Measurements from ENCODE around the gene DNAJC5.
"Not testable (repeated sequence)": the region's sequence is repeated elsewhere in the genome, so short reads cannot be mapped to it uniquely, and the experiment has no call there.

Gene DNAJC5

GRCh38 chr20:63861981-63862901 lies 32.7 kb upstream of the DNAJC5 start:
- DNase-seq = no peak

DNA sequence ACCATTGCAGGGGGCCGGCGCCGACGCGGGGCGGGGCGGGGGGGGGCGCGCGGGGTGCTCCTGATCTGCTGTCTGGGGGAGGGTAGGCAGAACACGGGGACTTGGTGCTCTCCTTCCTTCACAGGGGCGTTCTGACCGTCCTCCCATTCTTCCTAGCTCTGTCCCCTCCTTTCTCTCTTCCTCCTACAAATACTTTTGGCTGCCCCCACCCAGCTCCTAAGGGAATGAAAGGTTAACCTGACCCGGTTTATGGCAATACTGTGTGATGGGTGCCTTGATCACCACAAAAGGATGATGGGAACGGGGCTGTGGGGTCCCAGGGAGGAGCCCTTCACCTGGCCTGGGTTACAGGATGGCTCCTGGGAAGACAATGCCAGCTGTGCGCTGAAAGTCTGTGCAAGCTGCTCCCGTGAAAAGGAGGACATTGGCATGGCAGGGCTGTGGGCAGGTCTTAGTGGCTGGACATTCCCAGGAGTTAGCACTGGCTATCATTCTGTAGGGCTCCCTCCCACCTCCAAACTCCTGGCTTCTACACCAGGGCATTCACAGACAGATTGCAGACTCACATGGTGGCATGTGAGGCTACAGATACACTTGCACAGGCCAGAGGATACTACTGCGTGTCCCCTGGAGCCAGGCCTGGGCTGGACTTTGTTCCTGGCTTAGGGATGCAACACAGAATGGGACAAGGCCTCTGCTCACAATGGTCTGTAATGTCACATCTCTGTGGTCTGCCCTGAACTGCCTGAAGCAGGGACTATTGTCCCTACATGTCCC lies 31.7 kb upstream of the DNAJC5 start:
- no peak for DNase-seq

GRCh38 chr20:63863798-63864544 lies 31.0 kb upstream of the DNAJC5 start:
- DNase-seq = peak; percentile 85

DNA sequence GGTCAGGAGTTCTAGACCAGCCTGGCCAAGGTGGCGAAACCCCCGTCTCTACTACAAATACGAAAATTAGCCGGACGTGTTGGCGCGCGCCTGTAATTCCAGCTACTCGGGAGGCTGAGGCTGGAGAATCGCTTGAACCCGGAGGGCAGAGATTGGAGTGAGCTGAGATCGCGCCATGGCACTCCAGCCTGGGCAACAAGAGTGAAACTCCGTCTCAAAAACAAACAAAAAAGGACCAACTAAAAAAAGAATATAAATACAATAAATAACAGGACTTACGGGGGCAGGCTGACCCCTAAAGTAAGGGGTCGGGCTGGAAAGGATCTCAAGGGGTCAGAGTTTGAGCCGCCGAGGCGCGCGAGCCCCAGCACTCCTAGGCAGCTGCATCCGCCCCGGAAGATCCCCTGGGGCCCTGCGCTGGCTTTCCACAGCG lies 30.4 kb upstream of the DNAJC5 start:
- no peak for DNase-seq

DNA sequence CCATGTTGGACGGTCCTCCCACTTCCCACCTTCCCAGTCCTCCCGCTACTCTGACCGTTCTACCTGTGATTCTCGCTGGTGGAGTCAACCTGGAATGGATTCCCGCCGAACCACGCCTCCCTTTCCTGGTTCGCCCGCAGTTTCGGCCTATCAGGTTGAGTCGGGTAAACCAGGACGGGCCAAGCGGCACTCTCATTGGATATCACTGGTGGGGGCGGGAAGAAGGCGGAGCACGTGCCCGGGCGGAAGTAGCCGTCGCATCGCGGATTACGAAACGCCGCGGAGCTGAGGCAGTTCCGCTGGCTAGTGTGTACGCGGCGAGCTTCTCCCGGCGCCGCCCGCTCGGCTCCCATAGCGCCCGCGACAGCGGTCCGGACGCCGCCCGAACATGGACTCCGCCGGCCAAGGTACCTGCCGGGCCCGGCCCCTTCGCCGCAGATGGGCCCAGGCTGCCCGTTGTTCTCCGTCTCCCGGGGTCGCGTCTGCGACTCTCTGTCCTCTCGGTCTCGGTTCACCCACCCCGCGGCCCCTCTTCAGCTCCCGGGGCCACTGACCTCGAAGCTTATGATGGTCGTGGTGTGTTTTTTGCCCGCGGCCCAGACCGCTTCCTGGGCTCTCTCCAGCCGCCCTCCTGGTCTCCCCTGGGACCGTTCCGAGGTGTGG lies 29.8 kb upstream of the DNAJC5 start, which contains the start of gene TPD52L2:
Gene TPD52L2 (plus strand): TSS at position 293 of the 663 bp plus-strand sequence. CDS start 96 bp downstream, at position 389.
- DNase-seq = peak; percentile 98

DNA sequence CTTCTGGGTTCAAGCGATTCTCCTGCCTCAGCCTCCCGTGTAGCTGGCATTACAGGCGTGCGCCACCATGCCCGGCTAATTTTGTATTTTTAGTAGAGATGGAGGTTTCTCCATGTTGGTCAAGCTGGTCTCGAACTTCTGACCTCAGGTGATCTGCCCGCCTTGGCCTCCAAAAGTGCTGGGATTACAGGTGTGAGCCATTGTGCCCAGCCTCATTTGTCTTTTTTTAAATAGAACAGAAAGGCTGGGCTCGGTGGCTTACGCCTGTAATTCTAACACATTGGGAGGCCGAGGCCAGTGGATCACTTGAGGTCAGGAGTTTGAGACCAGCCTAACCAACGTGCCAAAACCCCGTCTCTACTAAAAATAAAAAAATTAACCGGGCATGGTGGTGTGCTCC lies 27.9 kb upstream of the DNAJC5 start:
- not testable (repeated sequence) for DNase-seq

GRCh38 chr20:63868264-63868663 lies 26.7 kb upstream of the DNAJC5 start:
- no peak for DNase-seq

DNA sequence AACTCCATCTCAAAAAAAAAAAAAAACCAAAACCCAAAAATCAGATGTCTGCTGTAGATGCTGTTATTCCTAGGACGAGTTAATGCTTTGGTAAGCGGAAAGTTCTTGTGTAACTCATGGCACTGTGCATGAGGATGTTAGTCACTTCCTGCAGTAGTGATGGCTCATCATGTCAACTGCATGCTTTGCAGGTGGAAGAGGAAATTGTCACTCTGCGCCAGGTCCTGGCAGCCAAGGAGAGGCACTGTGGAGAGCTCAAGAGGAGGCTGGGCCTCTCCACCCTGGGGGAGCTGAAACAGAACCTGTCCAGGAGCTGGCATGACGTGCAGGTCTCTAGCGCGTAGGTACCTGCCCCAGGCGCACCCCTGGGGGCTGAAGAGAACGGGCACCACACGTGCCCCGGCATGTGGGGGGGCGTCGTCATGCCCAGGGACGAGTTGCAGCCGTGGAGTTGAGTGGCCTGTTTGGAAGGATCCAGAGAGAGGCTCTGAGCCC lies 21.4 kb upstream of the DNAJC5 start:
- DNase-seq = peak; percentile 45

DNA sequence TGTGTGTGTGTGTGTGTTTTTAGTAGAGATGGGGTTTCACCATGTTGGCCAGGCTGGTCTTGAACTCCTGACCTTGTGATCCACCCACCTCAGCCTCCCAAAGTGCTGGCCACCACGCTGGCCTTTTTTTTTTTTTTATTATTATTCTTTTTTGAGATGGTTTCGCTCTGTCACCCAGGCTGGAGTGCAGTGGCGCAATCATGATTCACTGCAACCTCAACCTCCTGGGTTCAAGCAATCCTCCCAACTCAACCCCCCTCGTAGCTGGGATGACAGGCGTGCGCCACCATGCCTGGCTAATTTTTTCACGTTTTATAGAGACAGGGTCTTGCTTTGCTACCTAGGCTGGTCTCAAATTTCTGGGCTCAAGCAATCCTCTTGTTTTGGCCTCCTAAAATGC lies 20.7 kb upstream of the DNAJC5 start:
- DNase-seq = not testable (repeated sequence)

DNA sequence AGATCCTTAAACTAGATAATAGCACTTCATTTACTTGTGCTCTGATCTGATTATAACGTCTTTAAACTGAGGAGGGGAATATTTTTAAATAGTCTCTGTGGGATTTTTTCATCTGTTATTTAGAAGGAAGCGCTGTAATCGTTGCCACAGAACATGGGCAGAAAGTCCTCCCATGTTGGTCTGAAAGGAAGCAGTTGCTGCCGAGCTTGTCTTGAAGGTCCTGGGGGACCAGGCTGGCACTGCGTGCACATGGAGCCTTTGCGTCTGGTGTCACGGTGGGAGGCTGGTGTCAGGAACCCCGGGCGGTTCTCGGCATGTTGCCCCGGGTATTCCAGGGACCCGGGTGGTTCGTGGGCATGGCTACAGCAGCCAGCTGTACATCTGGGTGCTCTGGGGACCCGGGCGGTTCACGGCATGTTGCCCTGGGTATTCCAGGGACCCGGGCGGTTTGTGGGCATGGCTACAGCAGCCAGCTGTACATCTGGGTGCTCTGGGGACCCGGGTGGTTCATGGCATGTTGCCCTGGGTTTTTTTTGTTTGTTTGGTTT lies 18.4 kb upstream of the DNAJC5 start:
- DNase-seq = no peak

GRCh38 chr20:63877755-63878470 lies 17.0 kb upstream of the DNAJC5 start:
- no peak for DNase-seq

DNA sequence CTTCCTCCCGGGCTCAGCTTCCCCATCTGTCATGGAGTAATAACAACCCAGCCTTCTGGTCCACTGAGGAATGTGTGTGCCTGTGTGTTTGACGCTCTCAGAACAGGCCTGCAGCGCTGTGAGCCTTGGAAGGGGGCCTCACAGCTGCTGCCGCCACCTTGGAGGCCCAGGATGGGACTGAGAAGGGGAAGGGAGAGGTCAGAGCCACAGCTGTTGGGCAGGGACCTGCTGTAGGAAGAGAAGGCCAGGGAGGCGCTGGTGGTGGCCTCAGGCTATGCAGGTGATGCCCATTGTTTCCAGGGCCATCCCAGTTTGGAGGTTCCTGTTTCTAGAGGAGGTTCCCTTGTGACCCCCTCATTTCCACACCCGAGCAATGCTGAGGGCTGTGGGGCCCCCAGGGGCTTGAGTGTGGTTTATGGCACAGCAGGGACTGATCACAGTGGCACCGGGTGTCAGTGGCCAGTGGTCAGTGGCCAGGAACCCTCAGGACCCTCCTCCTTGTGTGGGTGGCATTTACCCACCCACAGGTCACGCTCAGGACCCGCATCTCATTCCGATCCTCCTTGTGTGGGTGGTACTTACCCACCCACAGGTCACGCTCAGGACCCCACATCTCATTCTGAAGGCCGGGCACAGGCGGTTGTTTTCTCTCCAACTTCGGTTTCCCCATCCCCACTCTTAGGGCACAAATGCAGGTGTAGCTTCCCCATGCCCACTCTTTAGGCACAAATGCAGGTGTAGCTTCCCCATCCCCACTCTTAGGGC lies 15.8 kb upstream of the DNAJC5 start:
- DNase-seq = no peak

- DNase-seq = not testable (repeated sequence)
These were observed 14.0 kb upstream of the DNAJC5 start for GRCh38 chr20:63880901-63881300.

GRCh38 chr20:63881451-63882226 lies 13.3 kb upstream of the DNAJC5 start:
- no peak for DNase-seq

DNA sequence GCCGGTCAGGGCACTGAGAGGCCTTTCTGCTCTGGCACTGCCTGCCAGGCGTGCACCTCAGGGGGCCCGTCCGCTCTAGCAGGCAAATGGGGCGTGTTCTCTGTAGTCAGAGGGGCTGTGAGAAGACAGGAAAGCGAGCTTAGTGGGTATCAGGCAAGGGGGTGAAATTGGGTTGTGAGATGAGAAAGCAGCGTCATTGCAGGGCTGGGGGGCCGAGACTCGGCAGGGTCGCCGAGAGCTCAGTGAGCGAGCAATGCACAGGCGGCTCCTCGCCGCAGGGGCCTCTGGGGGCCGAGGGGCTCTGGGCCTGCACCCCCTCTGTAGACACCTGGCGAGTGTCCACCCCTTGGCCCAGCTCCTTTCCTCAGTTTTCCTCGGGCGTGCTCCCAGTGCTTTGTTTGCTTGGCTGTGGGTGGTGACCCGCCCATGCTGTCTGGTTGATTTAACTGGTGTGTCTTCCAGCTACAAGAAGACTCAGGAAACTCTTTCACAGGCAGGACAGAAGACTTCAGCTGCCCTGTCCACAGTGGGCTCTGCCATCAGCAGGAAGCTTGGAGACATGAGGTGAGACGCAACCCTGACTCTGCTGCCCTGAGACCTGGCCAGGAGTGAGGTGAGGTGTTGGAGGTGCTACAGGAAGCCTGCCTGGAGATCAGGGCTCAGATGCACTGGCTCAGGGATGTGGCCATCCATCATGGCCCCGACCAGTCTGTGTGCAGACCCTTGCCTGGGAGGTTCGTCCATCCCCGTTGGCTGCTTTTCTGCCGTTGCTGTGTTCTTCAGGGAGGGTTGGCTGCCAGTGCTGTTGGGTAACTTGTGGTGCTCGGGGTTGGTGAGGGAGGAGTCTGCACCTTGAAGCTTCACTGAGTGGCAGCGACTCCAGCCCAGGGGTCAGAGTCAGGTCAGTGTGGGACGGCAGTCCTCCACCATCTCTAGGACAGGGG lies 12.4 kb upstream of the DNAJC5 start:
- DNase-seq = no peak

- DNase-seq = no peak
These were observed 11.7 kb upstream of the DNAJC5 start for GRCh38 chr20:63883201-63883593.

GRCh38 chr20:63884506-63885263 lies 10.2 kb upstream of the DNAJC5 start:
- no peak for DNase-seq
